RCC 7860 (cell line): Measurements from ENCODE around the gene ARHGEF40.

Source experiments
- DNase-seq: peaks from one replicate; pipeline ENCODE4 v3.0.0-alpha.2; 2015; ENCODE audit warnings: low spot score
- FAIRE-seq: peaks from 2 replicates; lab custom pipeline; 2012; peaks lifted over from hg19 to GRCh38; lab: Jason Lieb, UNC

ARHGEF40 gene

DNA sequence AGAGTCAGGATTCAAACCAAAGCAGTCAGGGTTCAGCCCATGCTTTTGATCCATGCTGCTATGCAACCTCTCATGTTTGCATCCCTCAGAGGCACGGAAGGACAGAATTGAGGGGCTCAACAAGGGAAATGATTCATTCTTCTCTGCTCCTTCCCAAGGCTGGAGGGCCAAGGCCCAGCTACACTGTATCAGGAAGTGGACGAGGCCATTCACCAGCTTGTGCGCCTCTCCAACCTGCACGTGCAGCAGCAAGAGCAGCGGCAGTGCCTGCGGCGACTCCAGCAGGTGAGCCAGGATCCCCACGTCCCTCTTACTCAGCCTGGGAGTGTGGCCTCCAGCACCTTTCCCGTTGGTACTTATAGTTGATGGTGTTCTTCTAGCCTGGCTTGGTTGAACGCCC lies 8.6 kb downstream of the ARHGEF40 start:
- DNase-seq: no peak
- no peak for FAIRE-seq

GRCh38 chr14:21081521-21082142 lies 11.5 kb downstream of the ARHGEF40 start:
- no peak for FAIRE-seq
- DNase-seq: no peak

DNA sequence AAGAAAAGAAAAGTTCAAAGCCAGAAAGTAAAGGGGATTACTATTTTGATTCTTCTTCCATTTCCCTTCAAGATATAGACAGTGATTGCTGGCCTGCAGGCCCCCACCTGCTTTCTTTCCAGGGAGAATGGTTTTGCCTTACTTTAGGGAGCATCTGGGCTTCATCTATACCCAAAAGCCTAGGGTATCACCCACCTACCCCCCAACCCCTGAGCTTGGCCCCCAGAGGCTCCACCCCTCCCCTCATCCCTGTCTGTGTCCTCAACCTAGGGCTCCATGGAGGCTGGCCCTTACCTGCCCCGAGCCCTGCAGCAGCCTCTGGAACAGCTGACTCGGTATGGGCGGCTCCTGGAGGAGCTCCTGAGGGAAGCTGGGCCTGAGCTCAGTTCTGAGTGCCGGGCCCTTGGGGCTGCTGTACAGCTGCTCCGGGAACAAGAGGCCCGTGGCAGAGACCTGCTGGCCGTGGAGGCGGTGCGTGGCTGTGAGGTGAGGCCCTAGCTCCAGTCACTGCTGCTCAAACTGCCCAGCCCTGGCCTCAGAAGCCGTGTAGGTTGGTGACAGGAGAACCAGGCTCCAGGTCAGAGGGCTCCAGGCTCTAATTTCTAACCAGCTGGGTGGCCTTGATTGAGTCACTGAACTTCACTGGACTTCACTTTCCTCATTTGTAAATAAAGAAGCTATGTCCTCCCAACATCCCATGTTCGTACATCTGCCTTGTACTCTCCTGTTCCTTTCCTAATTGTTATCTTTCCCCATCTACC lies 13.6 kb downstream of the ARHGEF40 start:
- no peak for FAIRE-seq

GRCh38 chr14:21084396-21084795 lies 14.3 kb downstream of the ARHGEF40 start:
- FAIRE-seq (no peak), DNase-seq (no peak)

More for the DNA sequence above, 13.6 kb downstream of the ARHGEF40 start:
- no peak for DNase-seq

DNA sequence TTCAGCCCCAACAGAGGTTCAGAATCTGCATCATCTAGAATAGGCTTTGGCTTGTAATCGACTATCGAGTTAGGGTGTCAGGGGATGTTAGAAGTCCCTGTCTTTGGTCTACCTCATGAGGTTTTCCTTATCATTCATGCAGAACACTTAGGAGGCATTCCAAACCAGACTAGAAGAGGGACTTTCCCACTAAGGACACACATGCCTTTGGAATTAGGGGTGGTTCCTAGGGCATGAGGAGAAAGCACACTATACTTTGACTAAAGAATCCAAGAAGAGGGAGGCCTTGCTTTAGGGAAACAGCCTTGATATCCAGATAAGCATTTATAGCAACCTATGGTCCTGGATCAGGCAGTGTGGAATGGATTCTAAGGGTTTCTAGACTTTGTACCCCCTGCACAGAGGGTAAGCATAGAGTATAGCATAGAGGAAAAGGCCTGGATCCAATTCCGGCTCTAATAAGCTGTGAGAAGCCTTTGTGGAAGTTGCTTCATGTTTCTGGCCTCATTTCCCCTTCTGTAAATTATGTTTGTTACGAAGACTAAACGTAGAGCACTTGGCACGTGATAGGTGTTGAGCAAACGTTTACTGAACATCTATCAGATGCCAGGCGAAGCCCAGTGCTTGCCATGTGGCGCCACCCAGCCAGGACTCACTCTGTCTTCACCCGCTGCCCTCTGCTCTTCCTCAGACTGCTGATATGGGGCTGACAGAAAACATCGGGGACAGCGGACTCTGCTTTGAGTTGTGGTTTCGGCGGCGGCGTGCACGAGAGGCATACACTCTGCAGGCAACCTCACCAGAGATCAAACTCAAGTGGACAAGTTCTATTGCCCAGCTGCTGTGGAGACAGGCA lies 15.1 kb downstream of the ARHGEF40 start:
- peak; percentile 81 for FAIRE-seq
- DNase-seq: peak; percentile 81

DNA sequence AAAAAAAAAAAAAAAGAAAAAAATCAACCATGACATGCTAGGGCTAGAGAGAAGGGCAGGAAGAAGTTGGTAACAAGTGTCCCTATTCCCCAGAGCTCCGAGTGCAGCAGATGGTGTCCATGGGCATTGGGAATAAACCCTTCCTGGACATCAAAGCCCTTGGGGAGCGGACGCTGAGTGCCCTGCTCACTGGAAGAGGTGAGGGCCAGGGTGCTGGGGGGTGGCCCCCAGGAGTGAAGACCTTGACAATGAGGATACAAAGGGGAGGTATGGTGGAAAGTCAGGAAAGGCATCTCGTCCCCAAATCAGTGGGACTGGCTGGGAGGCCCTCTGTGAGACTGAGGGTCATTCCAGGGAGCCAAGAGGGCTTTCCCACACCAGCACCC lies 16.8 kb downstream of the ARHGEF40 start:
- DNase-seq: no peak
- FAIRE-seq: no peak

DNA sequence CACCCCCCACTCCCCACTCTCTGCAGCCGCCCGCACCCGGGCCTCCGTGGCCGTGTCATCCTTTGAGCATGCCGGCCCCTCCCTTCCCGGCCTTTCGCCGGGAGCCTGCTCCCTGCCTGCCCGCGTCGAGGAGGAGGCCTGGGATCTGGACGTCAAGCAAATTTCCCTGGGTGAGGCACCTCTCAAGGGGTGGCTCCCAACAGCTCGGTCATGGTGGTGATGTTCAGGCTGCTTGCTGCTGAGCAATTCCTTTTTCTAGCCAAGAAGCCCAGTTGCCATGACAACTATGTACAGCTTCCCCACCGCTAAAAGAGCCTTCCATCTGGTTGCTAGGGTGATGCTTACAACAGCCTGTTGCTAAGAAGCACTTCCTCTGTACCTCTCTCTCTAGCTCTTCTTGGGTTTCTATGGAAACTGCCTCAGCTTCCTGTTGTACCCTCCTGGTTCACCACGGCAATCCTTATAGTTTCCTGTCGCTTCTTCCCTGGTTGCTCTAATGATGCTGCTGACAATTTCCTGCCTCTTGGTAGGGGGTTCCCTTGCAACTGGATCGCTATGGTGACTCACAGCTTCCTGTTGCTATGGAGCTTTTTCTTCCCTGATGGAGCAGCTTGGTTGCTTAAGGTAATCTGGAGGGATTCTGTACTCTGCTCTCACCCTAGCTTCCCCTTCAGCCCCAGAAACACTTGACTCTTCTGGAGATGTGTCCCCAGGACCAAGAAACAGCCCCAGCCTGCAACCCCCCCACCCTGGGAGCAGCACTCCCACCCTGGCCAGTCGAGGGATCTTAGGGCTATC lies 17.4 kb downstream of the ARHGEF40 start:
- DNase-seq (peak; percentile 92), FAIRE-seq (no peak)

DNA sequence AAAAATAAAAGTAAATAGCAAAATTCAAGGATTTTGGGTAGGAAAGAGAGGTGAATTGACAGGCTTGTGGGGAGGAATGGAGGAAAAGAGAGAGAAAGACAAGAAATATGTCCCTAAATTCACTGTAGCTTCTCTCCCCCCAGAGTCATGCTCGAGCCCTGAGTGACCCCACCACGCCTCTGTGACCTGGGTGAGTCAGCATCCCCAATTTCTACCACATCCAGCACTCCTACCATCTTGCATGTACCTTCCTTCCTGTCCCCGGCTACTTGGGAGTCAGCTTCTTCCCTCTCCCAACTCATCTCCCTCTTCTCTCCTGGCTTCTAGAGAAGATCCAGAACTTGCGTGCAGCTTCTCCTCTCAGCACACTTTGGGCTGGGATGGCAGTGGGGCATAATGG lies 18.6 kb downstream of the ARHGEF40 start:
- DNase-seq (no peak), FAIRE-seq (no peak)

DNA sequence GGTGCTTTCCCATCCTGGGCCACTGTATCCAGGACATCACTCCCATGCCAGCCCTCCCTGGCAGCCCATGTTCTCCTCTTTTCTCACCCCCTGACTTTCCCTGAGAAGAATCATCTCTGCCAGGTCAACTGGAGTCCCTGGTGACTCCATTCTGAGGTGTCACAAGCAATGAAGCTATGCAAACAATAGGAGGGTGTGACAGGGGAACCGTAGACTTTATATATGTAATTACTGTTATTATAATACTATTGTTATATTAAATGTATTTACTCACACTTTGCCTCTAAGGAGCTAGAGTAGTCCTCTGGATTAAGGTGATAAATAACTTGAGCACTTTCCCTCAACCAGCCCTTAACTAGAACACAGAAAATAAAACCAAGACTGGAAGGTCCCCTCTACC lies 19.2 kb downstream of the ARHGEF40 start:
- FAIRE-seq (no peak), DNase-seq (no peak)

DNA sequence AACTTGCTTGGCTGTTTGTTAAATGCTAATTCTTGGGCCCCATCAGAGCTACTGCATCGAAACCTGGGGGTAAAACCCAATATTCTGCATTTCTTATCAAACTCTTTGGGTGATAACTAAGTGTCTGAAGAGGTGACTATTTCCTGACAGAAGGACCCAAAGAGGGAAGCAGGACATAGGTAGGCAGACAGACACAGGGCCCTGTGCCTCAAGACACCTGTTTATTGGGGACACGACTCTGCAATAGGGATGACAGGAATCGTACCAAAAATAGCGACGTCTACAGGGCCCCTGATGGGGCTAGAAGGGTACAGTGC lies 19.7 kb downstream of the ARHGEF40 start:
- FAIRE-seq: no peak
- no peak for DNase-seq

- FAIRE-seq: no peak
Observed at GRCh38 chr14:21090194-21090939, 20.3 kb downstream of the ARHGEF40 start.

DNA sequence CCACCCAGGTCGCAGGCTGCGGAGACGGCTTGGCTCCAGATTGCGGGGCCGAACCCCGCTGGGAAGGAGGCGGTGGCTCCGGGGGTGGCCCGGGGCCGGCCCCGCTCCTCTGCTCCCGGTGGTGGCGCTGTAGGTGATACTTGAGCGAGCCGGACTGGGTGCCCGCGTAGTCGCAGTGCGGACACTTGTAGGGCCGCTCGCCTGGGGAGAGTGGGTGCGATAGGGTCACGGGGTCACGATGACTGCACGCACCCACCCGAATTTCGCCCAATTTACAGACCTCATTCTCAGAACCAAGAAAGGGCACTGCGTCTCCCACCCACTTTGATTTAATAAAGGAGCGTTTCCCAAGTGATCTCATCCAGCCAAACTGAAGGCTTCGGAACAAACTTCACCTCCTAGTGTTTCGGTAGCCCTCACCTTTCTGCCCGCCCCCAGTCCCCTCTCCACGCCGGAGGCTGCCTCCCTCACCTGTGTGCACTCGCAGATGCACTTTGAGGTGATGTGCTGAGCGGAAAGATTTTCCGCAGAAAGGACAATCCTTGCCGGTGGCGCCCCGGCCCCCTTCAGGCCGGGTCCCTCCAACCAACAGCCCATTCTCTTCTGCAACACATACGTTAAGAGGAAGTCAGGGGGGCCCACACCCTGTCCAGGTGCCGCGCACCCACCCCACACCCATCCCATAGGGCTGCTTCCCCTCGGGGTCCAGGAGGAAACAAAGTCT lies 21.0 kb downstream of the ARHGEF40 start:
- no peak for FAIRE-seq
- no peak for DNase-seq

More at GRCh38 chr14:21090194-21090939, 20.3 kb downstream of the ARHGEF40 start:
- DNase-seq: no peak

DNA sequence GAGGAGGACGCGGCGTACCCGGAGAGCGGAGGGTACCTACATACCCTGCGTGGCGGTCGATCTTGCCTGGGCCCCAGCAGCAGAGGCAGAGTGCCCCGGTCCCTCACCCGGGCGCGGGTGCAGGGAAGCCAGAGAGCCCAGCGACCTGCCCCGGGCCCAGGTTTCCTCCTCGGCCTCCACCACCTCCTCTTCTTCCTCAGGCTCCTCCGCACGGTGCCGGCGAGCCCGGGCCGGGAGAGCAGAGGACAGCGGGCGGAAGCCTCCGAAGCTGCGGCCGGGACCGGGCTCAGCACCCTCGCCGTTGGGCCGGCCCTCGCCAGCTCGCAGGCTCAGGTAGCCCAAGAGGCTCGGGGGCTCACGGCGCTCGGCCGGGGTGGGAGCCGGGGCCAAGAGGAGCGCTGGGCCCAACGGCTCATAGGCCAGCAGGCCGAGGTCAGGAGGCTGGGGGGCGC lies 21.7 kb downstream of the ARHGEF40 start:
- FAIRE-seq (no peak), DNase-seq (no peak)

GRCh38 chr14:21092273-21093011 lies 22.3 kb downstream of the ARHGEF40 start:
- FAIRE-seq: no peak
- peak; percentile 20 for DNase-seq

GRCh38 chr14:21093018-21093417 lies 22.9 kb downstream of the ARHGEF40 start:
- DNase-seq: no peak
- FAIRE-seq: no peak

- peak; percentile 16 for FAIRE-seq
- peak; percentile 38 for DNase-seq
Observed at GRCh38 chr14:21093769-21094681, 23.9 kb downstream of the ARHGEF40 start.

GRCh38 chr14:21095430-21096205 lies 25.5 kb downstream of the ARHGEF40 start:
- no peak for FAIRE-seq
- DNase-seq: no peak
